ENCODE results near the gene KLF3. TPM values are rescaled to one million over a fixed set of nuclear protein-coding genes. Genes with fewer than 3 reads are reported as not detected.

KLF3 gene
- polyA plus RNA-seq, 1 donor = 76.7 TPM

- Histone ChIP-seq H3K4me3 (ENCODE audit: low read length) (peak overlapping the region; percentile 92), H3K36me3 (ENCODE audit: control insufficient read depth, insufficient read depth, low read length) (peaks cover 3% of the 10 kb centered on the region), H3K27ac (ENCODE audit: low read length) (peak overlapping the region; percentile 94), H3K9me3 (ENCODE audit: control insufficient read depth, low read depth, low read length) (no peaks in the 10 kb centered on the region), H3K4me1 (ENCODE audit: control insufficient read depth, insufficient read depth, low read length) (peaks cover 47% of the 10 kb centered on the region), H3K27me3 (ENCODE audit: control insufficient read depth, insufficient read depth, low read length) (no peaks in the 10 kb centered on the region)
- WGBS (ENCODE audit: insufficient coverage, low lambda C conversion rate) = 9% methylated on average over 4 of the region's 5 CpGs
- peak in 1 of 2 donors; percentile 39 for DNase-seq
Measured at GRCh38 chr4:38665551-38666411, 1.8 kb downstream of the KLF3 start.

GRCh38 chr4:38666766-38667084 lies 2.7 kb downstream of the KLF3 start:
- H3K27ac ChIP-seq (ENCODE audit: low read length) = peak overlapping the region; percentile 94
- H3K36me3 ChIP-seq (ENCODE audit: control insufficient read depth, insufficient read depth, low read length) = peaks cover 9% of the 10 kb centered on the region
- H3K4me3 ChIP-seq (ENCODE audit: low read length) = peak overlapping the region; percentile 92
- no peaks in the 10 kb centered on the region for H3K9me3 ChIP-seq (ENCODE audit: control insufficient read depth, low read depth, low read length)
- no peak for DNase-seq
- no peaks in the 10 kb centered on the region for H3K27me3 ChIP-seq (ENCODE audit: control insufficient read depth, insufficient read depth, low read length)
- WGBS (ENCODE audit: insufficient coverage, low lambda C conversion rate) = no CpG with 5 or more reads among the region's 1 CpG
- peaks cover 55% of the 10 kb centered on the region for H3K4me1 ChIP-seq (ENCODE audit: control insufficient read depth, insufficient read depth, low read length)

DNA sequence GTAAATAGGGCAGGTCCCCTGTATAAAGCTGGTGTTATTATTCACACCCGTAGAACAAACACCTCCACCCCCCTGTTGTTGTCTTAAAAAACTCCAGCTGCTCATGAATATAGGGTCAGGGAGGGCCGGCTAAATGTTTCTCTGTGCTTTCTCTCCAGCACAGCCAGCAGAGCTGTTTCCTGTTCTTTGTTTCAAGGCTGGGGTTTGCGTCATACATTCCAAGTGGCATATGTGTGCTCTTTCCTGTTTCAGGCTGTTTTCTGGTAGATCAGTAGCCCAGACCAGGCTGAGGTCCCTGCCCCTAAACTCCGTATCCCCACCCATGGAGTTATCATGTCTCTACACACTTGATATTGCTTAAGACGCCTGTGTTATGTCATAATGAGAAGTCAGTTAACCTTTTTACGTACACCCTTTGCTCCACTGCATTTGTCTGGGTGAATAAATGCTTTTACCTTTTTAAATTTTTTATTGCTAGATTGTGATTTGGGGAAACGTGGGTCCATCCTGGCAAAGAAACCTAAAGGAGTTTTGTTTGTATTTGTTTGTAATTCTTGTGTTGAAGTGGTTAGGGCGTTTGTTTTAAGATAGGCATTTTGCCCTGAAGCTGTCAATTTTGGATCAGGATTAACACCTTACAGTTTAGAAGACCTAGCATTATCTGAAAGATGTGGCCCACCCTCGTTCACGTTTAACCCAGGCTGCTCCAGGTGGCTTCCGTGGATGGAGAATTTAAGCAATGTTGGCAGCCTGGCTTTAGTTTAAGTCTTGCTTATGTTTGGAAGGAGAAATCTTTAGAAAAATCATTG lies 3.3 kb downstream of the KLF3 start:
- no peaks in the 10 kb centered on the region for H3K9me3 ChIP-seq (ENCODE audit: control insufficient read depth, low read depth, low read length)
- H3K27me3 ChIP-seq (ENCODE audit: control insufficient read depth, insufficient read depth, low read length) = no peaks in the 10 kb centered on the region
- peaks cover 55% of the 10 kb centered on the region for H3K4me1 ChIP-seq (ENCODE audit: control insufficient read depth, insufficient read depth, low read length)
- H3K27ac ChIP-seq (ENCODE audit: low read length) = peak overlapping the region; percentile 94
- DNase-seq = peak; percentile 97 to 99
- peaks cover 9% of the 10 kb centered on the region for H3K36me3 ChIP-seq (ENCODE audit: control insufficient read depth, insufficient read depth, low read length)
- peak overlapping the region; percentile 92 for H3K4me3 ChIP-seq (ENCODE audit: low read length)
- 0% methylated on average over 2 of the region's 11 CpGs for WGBS (ENCODE audit: insufficient coverage, low lambda C conversion rate)

DNA sequence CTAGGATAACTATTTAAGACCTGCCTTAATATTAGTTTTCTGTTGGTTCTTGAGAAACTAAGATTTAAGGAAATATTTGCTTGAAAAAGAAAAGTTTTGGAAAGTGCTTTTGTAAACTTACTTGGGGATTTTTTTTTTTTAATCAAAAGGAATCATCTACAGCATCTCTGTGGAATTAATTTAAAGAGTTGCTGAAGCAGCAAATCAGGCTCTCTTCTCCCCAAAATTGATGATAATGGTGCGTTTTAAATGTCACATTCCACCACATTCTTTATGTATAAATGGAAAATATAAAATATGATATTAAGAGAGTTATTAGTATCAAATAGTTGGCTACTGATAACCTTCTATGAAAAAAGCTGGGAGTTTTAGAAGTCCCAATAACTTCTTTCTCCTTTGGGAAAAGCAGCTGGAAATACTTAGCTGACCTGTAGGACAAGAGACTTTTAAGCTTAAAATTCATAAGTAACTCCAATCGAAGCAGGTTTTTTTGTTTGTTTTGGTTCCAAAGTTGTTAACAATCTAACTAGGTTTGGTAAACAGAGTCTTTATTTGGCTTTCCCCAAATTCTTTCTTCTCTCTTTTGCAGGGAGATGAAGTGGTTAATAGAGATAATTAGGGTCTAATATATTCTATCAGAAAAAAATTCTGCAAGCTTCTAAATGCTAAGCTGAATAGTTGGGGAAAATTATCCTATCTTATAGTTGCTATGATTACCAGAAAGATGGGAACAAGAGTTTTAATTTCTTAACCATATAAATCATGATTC lies 4.4 kb downstream of the KLF3 start:
- no peak for DNase-seq
- Histone ChIP-seq H3K27me3 (ENCODE audit: control insufficient read depth, insufficient read depth, low read length) (no peaks in the 10 kb centered on the region), H3K36me3 (ENCODE audit: control insufficient read depth, insufficient read depth, low read length) (peaks cover 9% of the 10 kb centered on the region), H3K4me3 (ENCODE audit: low read length) (no peak overlapping the region), H3K4me1 (ENCODE audit: control insufficient read depth, insufficient read depth, low read length) (peaks cover 62% of the 10 kb centered on the region), H3K27ac (ENCODE audit: low read length) (peak overlapping the region; percentile 94), H3K9me3 (ENCODE audit: control insufficient read depth, low read depth, low read length) (no peaks in the 10 kb centered on the region)
- 20% methylated on average over 1 of the region's 2 CpGs for WGBS (ENCODE audit: insufficient coverage, low lambda C conversion rate)

GRCh38 chr4:38669208-38669607 lies 5.2 kb downstream of the KLF3 start:
- no CpG with 5 or more reads among the region's 3 CpGs for WGBS (ENCODE audit: insufficient coverage, low lambda C conversion rate)
- H3K4me1 ChIP-seq (ENCODE audit: control insufficient read depth, insufficient read depth, low read length) = peaks cover 68% of the 10 kb centered on the region
- no peak overlapping the region for H3K4me3 ChIP-seq (ENCODE audit: low read length)
- no peaks in the 10 kb centered on the region for H3K9me3 ChIP-seq (ENCODE audit: control insufficient read depth, low read depth, low read length)
- H3K27ac ChIP-seq (ENCODE audit: low read length) = peak overlapping the region; percentile 94
- H3K27me3 ChIP-seq (ENCODE audit: control insufficient read depth, insufficient read depth, low read length) = no peaks in the 10 kb centered on the region
- no peak for DNase-seq
- peaks cover 9% of the 10 kb centered on the region for H3K36me3 ChIP-seq (ENCODE audit: control insufficient read depth, insufficient read depth, low read length)

DNA sequence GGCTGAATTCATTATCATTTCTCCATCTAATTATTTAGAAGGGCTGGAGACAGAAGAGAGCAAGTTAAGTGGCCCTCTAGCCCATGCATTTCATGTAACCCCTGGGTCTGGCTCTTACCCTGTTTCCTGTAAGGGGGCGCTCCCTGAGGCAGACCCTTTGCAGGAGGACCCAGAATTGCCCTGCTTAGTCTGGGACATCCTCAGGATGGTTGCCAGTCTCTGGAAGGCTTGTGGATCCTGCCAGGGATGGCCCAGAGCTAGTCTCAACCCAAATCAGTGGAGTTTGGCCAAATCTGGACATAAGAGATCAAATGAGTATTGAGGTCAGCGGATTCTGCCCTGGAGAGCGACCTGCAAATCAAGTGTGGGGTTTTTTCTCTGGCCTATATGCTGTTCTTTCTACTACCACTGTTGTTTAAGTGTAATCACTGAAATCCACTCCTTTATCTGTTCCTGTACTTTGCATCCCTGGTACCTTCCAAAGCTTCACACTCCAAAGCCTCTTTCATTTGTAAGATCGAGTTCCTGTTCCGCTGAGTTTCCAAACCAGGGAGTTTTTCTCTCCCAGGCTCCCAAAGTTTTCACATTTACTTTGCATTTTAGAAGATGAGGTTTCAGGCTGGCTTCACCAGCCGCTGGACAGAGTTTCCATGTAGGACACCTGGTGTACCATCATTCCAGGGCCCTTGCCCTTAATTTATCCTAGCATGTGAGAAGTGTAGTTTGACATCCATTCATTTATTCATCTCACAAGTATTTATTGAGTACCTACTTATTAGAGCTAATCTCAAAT lies 6.3 kb downstream of the KLF3 start:
- Histone ChIP-seq H3K4me3 (ENCODE audit: low read length) (no peak overlapping the region), H3K9me3 (ENCODE audit: control insufficient read depth, low read depth, low read length) (no peaks in the 10 kb centered on the region), H3K27ac (ENCODE audit: low read length) (peak overlapping the region; percentile 94), H3K36me3 (ENCODE audit: control insufficient read depth, insufficient read depth, low read length) (peaks cover 9% of the 10 kb centered on the region), H3K27me3 (ENCODE audit: control insufficient read depth, insufficient read depth, low read length) (no peaks in the 10 kb centered on the region), H3K4me1 (ENCODE audit: control insufficient read depth, insufficient read depth, low read length) (peaks cover 78% of the 10 kb centered on the region)
- no CpG with 5 or more reads among the region's 6 CpGs for WGBS (ENCODE audit: insufficient coverage, low lambda C conversion rate)
- peak in 1 of 2 donors; percentile 39 for DNase-seq

GRCh38 chr4:38670939-38671591 lies 7.1 kb downstream of the KLF3 start:
- Histone ChIP-seq H3K4me1 (ENCODE audit: control insufficient read depth, insufficient read depth, low read length) (peaks cover 86% of the 10 kb centered on the region), H3K4me3 (ENCODE audit: low read length) (no peak overlapping the region), H3K27me3 (ENCODE audit: control insufficient read depth, insufficient read depth, low read length) (no peaks in the 10 kb centered on the region), H3K9me3 (ENCODE audit: control insufficient read depth, low read depth, low read length) (no peaks in the 10 kb centered on the region), H3K27ac (ENCODE audit: low read length) (peak overlapping the region; percentile 94), H3K36me3 (ENCODE audit: control insufficient read depth, insufficient read depth, low read length) (peaks cover 9% of the 10 kb centered on the region)
- DNase-seq = peak in 1 of 2 donors; percentile 43
- WGBS (ENCODE audit: insufficient coverage, low lambda C conversion rate) = no CpG with 5 or more reads among the region's 10 CpGs

DNA sequence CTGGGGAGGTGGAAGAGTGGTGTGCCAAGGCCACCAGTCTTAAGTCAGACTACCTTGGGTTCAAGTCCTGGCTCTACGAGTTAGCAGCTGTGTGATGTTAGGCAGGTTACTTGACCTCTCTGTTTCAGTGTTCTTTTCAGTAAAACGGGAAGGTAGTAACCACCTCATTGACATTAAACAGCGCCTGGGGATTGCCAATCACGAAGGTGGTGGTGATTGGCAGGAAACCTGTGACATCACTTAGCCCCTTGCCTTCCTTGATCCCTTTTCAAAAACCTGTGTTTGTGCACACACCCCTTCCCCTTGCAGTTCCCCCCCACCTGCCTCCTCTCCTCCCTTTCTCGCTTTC lies 7.6 kb downstream of the KLF3 start:
- Histone ChIP-seq H3K36me3 (ENCODE audit: control insufficient read depth, insufficient read depth, low read length) (peaks cover 9% of the 10 kb centered on the region), H3K4me3 (ENCODE audit: low read length) (no peak overlapping the region), H3K27me3 (ENCODE audit: control insufficient read depth, insufficient read depth, low read length) (no peaks in the 10 kb centered on the region), H3K9me3 (ENCODE audit: control insufficient read depth, low read depth, low read length) (no peaks in the 10 kb centered on the region), H3K4me1 (ENCODE audit: control insufficient read depth, insufficient read depth, low read length) (peaks cover 86% of the 10 kb centered on the region), H3K27ac (ENCODE audit: low read length) (peak overlapping the region; percentile 94)
- 40% methylated on average over 1 of the region's 5 CpGs for WGBS (ENCODE audit: insufficient coverage, low lambda C conversion rate)
- DNase-seq = no peak

DNA sequence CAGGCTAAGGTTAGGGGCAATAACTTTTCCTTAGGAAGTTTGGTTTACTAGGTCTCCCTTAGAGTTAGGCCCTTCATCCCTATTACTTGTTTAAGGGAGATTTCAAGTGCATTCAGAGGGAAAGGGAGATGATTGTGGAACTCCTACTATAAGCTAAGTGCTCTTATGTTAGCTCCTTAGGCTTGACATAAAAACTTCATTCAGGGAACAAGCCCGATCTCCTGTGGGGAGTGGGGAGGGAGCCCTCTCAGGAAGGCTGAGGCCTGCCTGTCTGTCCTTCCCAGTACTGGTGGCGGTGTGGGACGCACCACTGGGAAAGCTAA lies 8.0 kb downstream of the KLF3 start:
- H3K4me3 ChIP-seq (ENCODE audit: low read length) = peak overlapping the region; percentile 2
- no peaks in the 10 kb centered on the region for H3K27me3 ChIP-seq (ENCODE audit: control insufficient read depth, insufficient read depth, low read length)
- WGBS (ENCODE audit: insufficient coverage, low lambda C conversion rate) = no CpG with 5 or more reads among the region's 3 CpGs
- peaks cover 9% of the 10 kb centered on the region for H3K36me3 ChIP-seq (ENCODE audit: control insufficient read depth, insufficient read depth, low read length)
- peak overlapping the region; percentile 94 for H3K27ac ChIP-seq (ENCODE audit: low read length)
- peak in 1 of 2 donors; percentile 43 for DNase-seq
- no peaks in the 10 kb centered on the region for H3K9me3 ChIP-seq (ENCODE audit: control insufficient read depth, low read depth, low read length)
- H3K4me1 ChIP-seq (ENCODE audit: control insufficient read depth, insufficient read depth, low read length) = peaks cover 81% of the 10 kb centered on the region

Data from large intestine (tissue), 3 donors.